ENCODE results near the gene P2RX2. TPM values are rescaled to one million over a fixed set of nuclear protein-coding genes. Genes with fewer than 3 reads are reported as not detected.
A peak's percentile ranks its signal among the peaks of the same experiment; 100 is the strongest.

P2RX2 gene
- total and polyA plus RNA-seq, 2 experiments from 2014 or later: not detected

DNA sequence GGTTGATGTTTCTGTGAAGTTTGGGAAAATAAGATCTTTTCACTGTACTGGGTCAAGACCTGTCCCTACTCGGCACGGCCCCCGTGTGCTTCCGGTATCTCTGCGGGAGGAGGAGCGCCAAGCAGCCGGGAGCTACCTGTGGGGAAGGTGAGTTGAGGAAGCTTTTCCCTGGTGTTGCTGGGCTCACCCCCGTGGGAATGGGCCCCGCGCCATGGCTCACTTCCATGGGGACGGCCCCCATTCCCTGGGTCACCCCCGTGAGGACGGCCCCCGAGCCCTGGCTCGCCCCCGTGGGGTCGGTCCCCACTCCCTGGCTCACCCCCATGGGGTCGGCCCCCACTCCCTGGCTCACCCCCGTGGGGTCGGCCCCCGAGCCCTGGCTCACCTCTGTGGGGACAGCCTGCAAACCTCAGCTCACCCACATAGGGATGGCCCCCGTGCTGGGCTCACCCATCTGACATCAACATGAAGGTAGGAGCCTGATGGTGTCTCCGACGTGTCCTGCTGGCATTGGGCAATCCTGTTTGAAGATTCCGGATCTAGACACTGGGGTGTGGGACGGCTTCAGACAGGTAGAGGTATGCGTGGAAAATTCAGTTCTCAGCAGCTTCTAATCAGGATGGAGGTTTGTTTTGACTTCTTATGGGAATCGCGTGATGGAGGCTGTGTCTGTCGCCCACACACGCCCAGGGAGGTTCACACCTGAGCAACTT lies 17.2 kb upstream of the P2RX2 start:
- DNase-seq (ENCODE audit: low spot score): no peak
- WGBS (ENCODE audit: low lambda C conversion rate, missing lambda C conversion rate): 88% methylated on average over 21 of the region's 31 CpGs
- H3K27me3 ChIP-seq: peaks cover 20% of the 10 kb centered on the region
- no peaks in the 10 kb centered on the region for H3K9me3 ChIP-seq (ENCODE audit: low read depth)
- H3K4me2 ChIP-seq: peak overlapping the region; percentile 78
- no peaks in the 10 kb centered on the region for H3K79me2 ChIP-seq
- no peak overlapping the region for H2AFZ ChIP-seq
- H3K9me2 ChIP-seq (replicated peaks; ENCODE audit: insufficient read depth): no peaks in the 10 kb centered on the region
- no peak overlapping the region for H3K27ac ChIP-seq
- H4K20me1 ChIP-seq (ENCODE audit: insufficient read depth, poor library complexity, severe bottlenecking): no peaks in the 10 kb centered on the region
- H3K36me3 ChIP-seq (replicated peaks; ENCODE audit: insufficient read depth, low read depth): no peaks in the 10 kb centered on the region
- no peak overlapping the region for H3K4me3 ChIP-seq
- TF ChIP-seq, protein P1, sequence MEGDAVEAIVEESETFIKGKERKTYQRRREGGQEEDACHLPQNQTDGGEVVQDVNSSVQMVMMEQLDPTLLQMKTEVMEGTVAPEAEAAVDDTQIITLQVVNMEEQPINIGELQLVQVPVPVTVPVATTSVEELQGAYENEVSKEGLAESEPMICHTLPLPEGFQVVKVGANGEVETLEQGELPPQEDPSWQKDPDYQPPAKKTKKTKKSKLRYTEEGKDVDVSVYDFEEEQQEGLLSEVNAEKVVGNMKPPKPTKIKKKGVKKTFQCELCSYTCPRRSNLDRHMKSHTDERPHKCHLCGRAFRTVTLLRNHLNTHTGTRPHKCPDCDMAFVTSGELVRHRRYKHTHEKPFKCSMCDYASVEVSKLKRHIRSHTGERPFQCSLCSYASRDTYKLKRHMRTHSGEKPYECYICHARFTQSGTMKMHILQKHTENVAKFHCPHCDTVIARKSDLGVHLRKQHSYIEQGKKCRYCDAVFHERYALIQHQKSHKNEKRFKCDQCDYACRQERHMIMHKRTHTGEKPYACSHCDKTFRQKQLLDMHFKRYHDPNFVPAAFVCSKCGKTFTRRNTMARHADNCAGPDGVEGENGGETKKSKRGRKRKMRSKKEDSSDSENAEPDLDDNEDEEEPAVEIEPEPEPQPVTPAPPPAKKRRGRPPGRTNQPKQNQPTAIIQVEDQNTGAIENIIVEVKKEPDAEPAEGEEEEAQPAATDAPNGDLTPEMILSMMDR (IDR thresholded peaks at IDR 0.05; ENCODE audit: poor library complexity): no peak
- TF ChIP-seq EZH2phosphoT487 (IDR thresholded peaks at IDR 0.05; ENCODE audit: low read depth, severe bottlenecking, unreplicated experiment) (no peak), EZH2 (IDR thresholded peaks at IDR 0.05; ENCODE audit: borderline replicate concordance) (no peak)
- no peaks in the 10 kb centered on the region for H3K4me1 ChIP-seq (ENCODE audit: insufficient read depth)

GRCh38 chr12:132602572-132603239 lies 15.9 kb upstream of the P2RX2 start:
- no peaks in the 10 kb centered on the region for H3K4me1 ChIP-seq (ENCODE audit: insufficient read depth)
- H3K27me3 ChIP-seq: peaks cover 26% of the 10 kb centered on the region
- peak overlapping the region; percentile 10 for H3K4me2 ChIP-seq
- no peaks in the 10 kb centered on the region for H3K9me2 ChIP-seq (replicated peaks; ENCODE audit: insufficient read depth)
- no peaks in the 10 kb centered on the region for H3K36me3 ChIP-seq (replicated peaks; ENCODE audit: insufficient read depth, low read depth)
- no peak overlapping the region for H2AFZ ChIP-seq
- no peak for DNase-seq (ENCODE audit: low spot score)
- TF ChIP-seq, protein P1 (IDR thresholded peaks at IDR 0.05; ENCODE audit: poor library complexity): no peak
- TF ChIP-seq EZH2 (IDR thresholded peaks at IDR 0.05; ENCODE audit: borderline replicate concordance) (no peak), EZH2phosphoT487 (IDR thresholded peaks at IDR 0.05; ENCODE audit: low read depth, severe bottlenecking, unreplicated experiment) (no peak)
- no peaks in the 10 kb centered on the region for H4K20me1 ChIP-seq (ENCODE audit: insufficient read depth, poor library complexity, severe bottlenecking)
- no peak overlapping the region for H3K4me3 ChIP-seq
- no peaks in the 10 kb centered on the region for H3K9me3 ChIP-seq (ENCODE audit: low read depth)
- H3K79me2 ChIP-seq: no peaks in the 10 kb centered on the region
- no peak overlapping the region for H3K27ac ChIP-seq
- WGBS (ENCODE audit: low lambda C conversion rate, missing lambda C conversion rate): 65% methylated on average over 18 of the region's 29 CpGs

DNA sequence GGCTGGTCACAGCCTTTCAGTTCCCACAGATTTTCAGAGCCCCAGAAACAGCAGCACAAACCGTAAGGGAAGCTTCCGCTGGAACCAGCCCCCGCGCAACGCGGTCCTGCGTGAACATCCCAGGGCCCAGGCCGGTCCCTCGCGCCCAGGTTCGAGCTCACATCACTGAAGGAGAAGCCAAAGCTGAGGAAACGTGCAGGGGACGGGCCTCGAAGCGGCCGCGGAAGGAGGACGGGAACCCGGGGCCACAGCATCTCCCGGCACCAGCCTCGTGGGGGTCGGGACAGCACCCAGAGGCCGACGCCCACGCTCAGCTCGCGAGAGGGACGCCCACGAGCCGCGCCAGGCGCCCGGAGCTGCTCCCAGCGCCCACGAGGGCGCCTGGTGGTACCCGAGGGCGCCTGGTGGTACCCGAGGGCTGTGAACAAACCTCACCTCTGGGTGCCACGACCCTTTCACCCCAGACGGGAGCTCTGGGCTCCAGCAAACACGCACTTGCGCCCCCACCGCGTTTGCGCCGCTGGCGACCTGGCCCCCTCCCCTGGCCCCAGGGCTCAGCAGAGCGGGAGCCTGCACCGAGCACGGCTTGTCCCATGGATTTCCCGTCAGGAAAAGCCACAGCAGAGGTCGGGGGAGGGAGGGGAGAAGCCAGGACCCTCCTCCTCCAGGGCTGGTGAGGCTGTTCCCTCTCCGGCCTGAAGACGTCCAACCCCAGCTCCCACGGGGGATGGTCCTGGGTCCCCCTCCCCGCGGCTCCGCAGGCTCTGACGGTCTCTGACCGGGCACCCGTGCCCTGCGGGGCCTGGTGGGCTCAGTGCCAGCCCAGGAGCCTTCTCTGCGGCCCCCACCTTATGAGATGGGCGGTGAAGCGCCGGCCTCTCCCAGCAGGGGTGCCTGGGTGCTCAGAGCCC lies 15.1 kb upstream of the P2RX2 start:
- Histone ChIP-seq H3K79me2 (no peaks in the 10 kb centered on the region), H3K4me1 (ENCODE audit: insufficient read depth) (no peaks in the 10 kb centered on the region), H3K36me3 (replicated peaks; ENCODE audit: insufficient read depth, low read depth) (no peaks in the 10 kb centered on the region), H3K27ac (no peak overlapping the region), H3K4me3 (no peak overlapping the region), H3K9me2 (replicated peaks; ENCODE audit: insufficient read depth) (no peaks in the 10 kb centered on the region), H3K27me3 (peaks cover 32% of the 10 kb centered on the region), H4K20me1 (ENCODE audit: insufficient read depth, poor library complexity, severe bottlenecking) (no peaks in the 10 kb centered on the region), H2AFZ (no peak overlapping the region), H3K4me2 (no peak overlapping the region), H3K9me3 (ENCODE audit: low read depth) (no peaks in the 10 kb centered on the region)
- DNase-seq (ENCODE audit: low spot score): no peak
- no peak for TF ChIP-seq EZH2phosphoT487 (IDR thresholded peaks at IDR 0.05; ENCODE audit: low read depth, severe bottlenecking, unreplicated experiment)
- TF ChIP-seq, protein P1 (IDR thresholded peaks at IDR 0.05; ENCODE audit: poor library complexity): no peak
- TF ChIP-seq EZH2 (IDR thresholded peaks at IDR 0.05; ENCODE audit: borderline replicate concordance): no peak
- WGBS (ENCODE audit: low lambda C conversion rate, missing lambda C conversion rate): 87% methylated on average over 47 of the region's 67 CpGs

Data from hepatocyte (in vitro differentiated cells).